Astrocyte (in vitro differentiated cells and primary cell): Measurements from ENCODE around the gene SYTL3. TPM values are rescaled to one million over a fixed set of nuclear protein-coding genes. Genes with fewer than 3 reads are reported as not detected.
"Not testable (repeated sequence)": the region's sequence is repeated elsewhere in the genome, so short reads cannot be mapped to it uniquely, and the experiment has no call there.

Experiments
- DNase-seq: peaks from one replicate; pipeline ENCODE4 v3.0.0-alpha.2; 2010; ENCODE audit warnings: low read depth
- FAIRE-seq: peaks from 2 replicates; lab custom pipeline; 2011; peaks lifted over from hg19 to GRCh38; lab: Jason Lieb, UNC
- H2AFZ ChIP-seq: 2 replicates; pipeline ENCODE4 v1.6.0; 2012; ENCODE audit warnings: low read depth, low read length, inconsistent platforms
- H3K27ac ChIP-seq: 2 replicates; pipeline ENCODE4 v1.5.1; 2011; ENCODE audit warnings: low read depth, low read length, inconsistent platforms
- H3K27me3 ChIP-seq: 2 replicates; pipeline ENCODE4 v1.6.0; 2011; ENCODE audit warnings: low read length, inconsistent platforms; ENCODE audit not compliant: insufficient read depth
- H3K36me3 ChIP-seq: 2 replicates; pipeline ENCODE4 v1.5.1; 2011; ENCODE audit warnings: low read length, inconsistent platforms; ENCODE audit not compliant: insufficient read depth
- H3K4me1 ChIP-seq: 2 replicates; pipeline ENCODE4 v1.5.1; 2011; ENCODE audit warnings: low read length, inconsistent platforms; ENCODE audit not compliant: insufficient read depth
- H3K4me2 ChIP-seq: 2 replicates; pipeline ENCODE4 v1.6.0; 2012; ENCODE audit warnings: low read length, inconsistent platforms
- H3K4me3 ChIP-seq: 2 replicates; pipeline ENCODE4 v1.5.1; 2011; ENCODE audit warnings: low read depth, mild to moderate bottlenecking, low read length, inconsistent platforms; ENCODE audit not compliant: insufficient read depth
- H3K79me2 ChIP-seq: 2 replicates; pipeline ENCODE4 v1.6.0; 2012; ENCODE audit warnings: mild to moderate bottlenecking, low read length, inconsistent platforms; ENCODE audit not compliant: insufficient read depth
- H3K9ac ChIP-seq: 2 replicates; pipeline ENCODE4 v1.6.0; 2012; ENCODE audit warnings: mild to moderate bottlenecking, low read length, inconsistent platforms
- H3K9me3 ChIP-seq: 2 replicates; pipeline ENCODE4 v1.5.1; 2012; ENCODE audit warnings: low read depth, mild to moderate bottlenecking, low read length, inconsistent platforms; ENCODE audit not compliant: insufficient read depth
- H4K20me1 ChIP-seq: 2 replicates; pipeline ENCODE4 v1.6.0; 2012; ENCODE audit warnings: low read length, inconsistent platforms; ENCODE audit not compliant: insufficient read depth
- H3K27ac Mint-ChIP-seq: one replicate; pipeline ENCODE4 v1.8.0; 2021; ENCODE audit warnings: mild to moderate bottlenecking, mixed read lengths; ENCODE audit not compliant: unreplicated experiment
- H3K27me3 Mint-ChIP-seq: one replicate; pipeline ENCODE4 v1.8.0; 2021; ENCODE audit warnings: low read depth, mixed read lengths; ENCODE audit not compliant: unreplicated experiment
- H3K36me3 Mint-ChIP-seq: one replicate; pipeline ENCODE4 v1.8.0; 2021; ENCODE audit warnings: low read depth, mixed read lengths; ENCODE audit not compliant: unreplicated experiment
- H3K4me1 Mint-ChIP-seq: one replicate; pipeline ENCODE4 v1.8.0; 2021; ENCODE audit warnings: low read depth, mixed read lengths; ENCODE audit not compliant: unreplicated experiment
- H3K4me3 Mint-ChIP-seq: one replicate; pipeline ENCODE4 v1.8.0; 2021; ENCODE audit warnings: mild to moderate bottlenecking, moderate library complexity, mixed read lengths; ENCODE audit not compliant: unreplicated experiment
- H3K9me3 Mint-ChIP-seq: one replicate; pipeline ENCODE4 v1.8.0; 2021; ENCODE audit warnings: mild to moderate bottlenecking, mixed read lengths; ENCODE audit not compliant: unreplicated experiment
- EZH2 ChIP-seq: IDR thresholded peaks from 2 replicates; pipeline ENCODE4 v1.6.1; 2012; ENCODE audit warnings: mild to moderate bottlenecking, low read length, inconsistent platforms; ENCODE audit not compliant: insufficient read depth
- total RNA-seq: library from RNA; stranded (reverse); gene quantifications from 2 replicates; pipeline ENCODE4 v1.2.1, GENCODE V29; 2021
- TF ChIP-seq, protein P1 (sequence below): IDR thresholded peaks from 2 replicates; pipeline ENCODE4 v1.5.1; 2011; ENCODE audit warnings: low read depth, mild to moderate bottlenecking, inconsistent platforms, low read length, moderate library complexity; ENCODE audit not compliant: insufficient read depth

SYTL3 gene
- total RNA-seq, 1 donor from 2014 or later: 1.2 TPM

DNA sequence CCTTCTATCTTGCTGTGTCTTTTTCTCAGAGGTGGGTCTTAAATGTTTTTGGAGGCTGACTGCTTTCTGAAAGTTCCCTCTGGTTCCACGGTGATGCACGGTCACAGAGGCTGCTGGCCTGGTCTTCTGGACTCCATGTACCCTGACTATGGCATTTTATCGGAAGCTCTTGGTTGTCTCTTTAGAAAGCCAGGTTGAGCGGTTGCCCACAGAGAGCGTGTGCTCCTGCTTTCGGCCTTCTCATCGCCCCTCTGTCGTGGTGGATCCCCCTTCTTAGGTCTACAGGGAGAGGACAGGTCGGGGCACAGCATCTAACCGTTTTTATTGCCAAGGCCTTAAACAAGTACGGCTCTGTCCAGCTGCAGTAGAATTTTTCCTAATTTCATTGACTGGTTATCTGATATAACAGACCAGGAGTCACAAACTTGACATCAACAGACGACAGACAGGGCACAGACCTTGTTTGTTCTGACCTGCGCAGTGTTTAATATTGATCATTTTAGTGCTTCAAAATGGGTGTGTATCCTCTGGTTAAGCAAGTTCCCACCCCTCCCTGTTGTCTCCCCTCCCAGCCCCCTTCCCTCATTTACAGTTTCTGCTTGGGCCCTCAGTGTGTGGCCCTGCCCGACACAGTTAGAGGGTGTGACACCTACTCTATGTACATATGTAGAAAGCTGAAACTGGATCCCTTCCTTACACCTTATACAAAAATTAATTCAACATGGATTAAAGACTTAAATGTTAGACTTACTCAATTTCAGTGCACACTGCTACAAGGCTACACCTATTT is 24.7 kb downstream of the SYTL3 start:
- Mint-ChIP-seq H3K4me3 (no peak overlapping the region), H3K4me1 (peaks cover 3% of the 10 kb centered on the region), H3K27ac (no peak overlapping the region), H3K9me3 (no peaks in the 10 kb centered on the region), H3K36me3 (no peaks in the 10 kb centered on the region), H3K27me3 (peaks cover 10% of the 10 kb centered on the region)
- Histone ChIP-seq H3K27me3 (no peaks in the 10 kb centered on the region), H3K9ac (no peak overlapping the region), H3K4me1 (peaks cover under 1% of the 10 kb centered on the region), H3K4me3 (no peak overlapping the region), H2AFZ (no peak overlapping the region), H3K79me2 (no peaks in the 10 kb centered on the region), H3K27ac (no peak overlapping the region), H3K4me2 (no peak overlapping the region), H4K20me1 (no peaks in the 10 kb centered on the region), H3K36me3 (no peaks in the 10 kb centered on the region), H3K9me3 (no peaks in the 10 kb centered on the region)
- FAIRE-seq: no peak
- no peak for DNase-seq
- no peak for TF ChIP-seq EZH2
- TF ChIP-seq, protein P1, sequence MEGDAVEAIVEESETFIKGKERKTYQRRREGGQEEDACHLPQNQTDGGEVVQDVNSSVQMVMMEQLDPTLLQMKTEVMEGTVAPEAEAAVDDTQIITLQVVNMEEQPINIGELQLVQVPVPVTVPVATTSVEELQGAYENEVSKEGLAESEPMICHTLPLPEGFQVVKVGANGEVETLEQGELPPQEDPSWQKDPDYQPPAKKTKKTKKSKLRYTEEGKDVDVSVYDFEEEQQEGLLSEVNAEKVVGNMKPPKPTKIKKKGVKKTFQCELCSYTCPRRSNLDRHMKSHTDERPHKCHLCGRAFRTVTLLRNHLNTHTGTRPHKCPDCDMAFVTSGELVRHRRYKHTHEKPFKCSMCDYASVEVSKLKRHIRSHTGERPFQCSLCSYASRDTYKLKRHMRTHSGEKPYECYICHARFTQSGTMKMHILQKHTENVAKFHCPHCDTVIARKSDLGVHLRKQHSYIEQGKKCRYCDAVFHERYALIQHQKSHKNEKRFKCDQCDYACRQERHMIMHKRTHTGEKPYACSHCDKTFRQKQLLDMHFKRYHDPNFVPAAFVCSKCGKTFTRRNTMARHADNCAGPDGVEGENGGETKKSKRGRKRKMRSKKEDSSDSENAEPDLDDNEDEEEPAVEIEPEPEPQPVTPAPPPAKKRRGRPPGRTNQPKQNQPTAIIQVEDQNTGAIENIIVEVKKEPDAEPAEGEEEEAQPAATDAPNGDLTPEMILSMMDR: no peak

DNA sequence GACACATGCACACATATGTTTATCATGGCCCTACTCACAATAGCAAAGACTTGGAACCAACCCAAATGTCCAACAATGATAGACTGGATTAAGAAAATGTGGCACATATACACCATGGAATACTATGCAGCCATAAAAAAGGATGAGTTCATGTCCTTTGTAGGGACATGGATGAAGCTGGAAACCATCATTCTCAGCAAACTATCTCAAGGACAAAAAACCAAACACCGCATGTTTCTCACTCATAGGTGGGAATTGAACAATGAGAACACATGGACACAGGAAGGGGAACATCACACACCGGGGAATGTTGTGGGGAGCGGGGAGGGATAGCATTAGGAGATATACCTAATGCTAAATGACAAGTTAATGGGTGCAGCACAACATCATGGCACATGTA is 27.2 kb downstream of the SYTL3 start:
- not testable (repeated sequence) for H3K9me3 Mint-ChIP-seq, H4K20me1 ChIP-seq, H3K27me3 ChIP-seq, H3K27ac Mint-ChIP-seq, H3K9ac ChIP-seq, H3K9me3 ChIP-seq, H3K4me3 Mint-ChIP-seq, H3K4me1 ChIP-seq, H3K27me3 Mint-ChIP-seq, DNase-seq, H3K79me2 ChIP-seq, H3K27ac ChIP-seq, FAIRE-seq, H3K4me2 ChIP-seq, H3K4me3 ChIP-seq, H3K4me1 Mint-ChIP-seq, H3K36me3 ChIP-seq, H3K36me3 Mint-ChIP-seq, H2AFZ ChIP-seq

DNA sequence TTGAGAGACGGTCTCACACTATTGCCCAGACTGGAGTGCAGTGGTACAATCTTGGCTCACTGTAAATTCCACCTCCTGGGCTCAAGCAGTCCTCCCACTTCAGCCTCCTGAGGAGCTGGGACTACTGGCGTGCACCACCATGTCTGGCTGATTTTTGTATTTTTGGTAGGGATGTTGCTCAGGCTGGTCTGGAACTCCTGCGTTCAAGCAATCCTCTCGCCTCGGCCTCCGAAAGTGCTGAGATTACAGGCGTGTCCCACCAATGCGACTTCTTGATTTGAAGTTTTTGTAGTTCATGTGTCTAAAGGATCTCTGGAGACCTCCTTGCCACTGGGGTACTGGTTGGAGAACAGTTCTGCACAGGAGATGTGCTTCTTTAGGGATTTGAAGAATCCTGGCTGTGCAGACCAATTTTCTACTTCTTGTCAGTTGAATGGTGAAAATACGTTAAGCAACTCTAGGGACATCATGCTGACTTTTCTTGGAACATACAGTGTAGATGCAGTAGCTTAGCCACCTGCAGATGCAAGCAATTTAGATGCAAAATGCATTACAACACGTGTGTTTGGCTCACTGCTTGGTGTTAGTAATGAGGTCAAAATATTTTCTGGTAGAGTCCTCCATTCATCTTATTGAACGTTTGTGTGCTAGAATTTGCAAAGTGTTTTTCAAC is 28.2 kb downstream of the SYTL3 start:
- no peak overlapping the region for H3K27ac Mint-ChIP-seq
- FAIRE-seq (no peak), DNase-seq (no peak)
- Histone ChIP-seq H2AFZ (no peak overlapping the region), H3K4me1 (no peaks in the 10 kb centered on the region), H3K4me3 (no peak overlapping the region), H3K79me2 (no peaks in the 10 kb centered on the region), H3K27me3 (no peaks in the 10 kb centered on the region), H4K20me1 (no peaks in the 10 kb centered on the region), H3K27ac (no peak overlapping the region), H3K9ac (no peak overlapping the region), H3K9me3 (no peaks in the 10 kb centered on the region), H3K4me2 (no peak overlapping the region), H3K36me3 (no peaks in the 10 kb centered on the region)
- no peaks in the 10 kb centered on the region for H3K36me3 Mint-ChIP-seq
- no peaks in the 10 kb centered on the region for H3K9me3 Mint-ChIP-seq
- TF ChIP-seq, protein P1: no peak
- no peak for TF ChIP-seq EZH2
- no peak overlapping the region for H3K4me3 Mint-ChIP-seq
- H3K27me3 Mint-ChIP-seq: peaks cover 9% of the 10 kb centered on the region
- no peaks in the 10 kb centered on the region for H3K4me1 Mint-ChIP-seq
